Prostate gland (tissue), 2 donors: ENCODE measurements around the gene THRAP3.
"Not testable (repeated sequence)": the region's sequence is repeated elsewhere in the genome, so short reads cannot be mapped to it uniquely, and the experiment has no call there.

Source experiments
- CTCF ChIP-seq, 4 experiments: fragments of 200-600 bp in 2 of 4; fragments of 450-650 bp in 2 of 4; sonication (generic) in 2 of 4; IDR thresholded peaks; 1 replicate in 3 of 4; 2 replicates in 1 of 4; pipeline ENCODE4 v1.5.1; 2016 to 2019; ENCODE audit warnings: antibody characterized with exemption in 4 of 4, mild to moderate bottlenecking in 2 of 4, moderate library complexity in 2 of 4
- POLR2A ChIP-seq: fragments of 450-650 bp; IDR thresholded peaks from one replicate; pipeline ENCODE4 v1.6.1; 2016; ENCODE audit warnings: antibody characterized with exemption, mild to moderate bottlenecking

- not testable (repeated sequence) for TF ChIP-seq CTCF (IDR thresholded peaks at IDR 0.05); POLR2A
Observed at GRCh38 chr1:36221901-36222300, 2.3 kb upstream of the THRAP3 start.
